ENCODE results near the gene AP2A2.
A peak's percentile ranks its signal among the peaks of the same experiment; 100 is the strongest.

The AP2A2 gene

GRCh38 chr11:925496-926301 is at the start of gene AP2A2:
Gene AP2A2, plus strand, starts transcription at chr11:925870. Its CDS starts 152 bp downstream, at chr11:926022.
- FAIRE-seq: peak; percentile 80
- peak; percentile 98 for DNase-seq (ENCODE audit: insufficient read length, low spot score)

- DNase-seq (ENCODE audit: insufficient read length, low spot score): no peak
- no peak for FAIRE-seq
Measured at GRCh38 chr11:876545-876944, 49.1 kb upstream of the AP2A2 start.

DNA sequence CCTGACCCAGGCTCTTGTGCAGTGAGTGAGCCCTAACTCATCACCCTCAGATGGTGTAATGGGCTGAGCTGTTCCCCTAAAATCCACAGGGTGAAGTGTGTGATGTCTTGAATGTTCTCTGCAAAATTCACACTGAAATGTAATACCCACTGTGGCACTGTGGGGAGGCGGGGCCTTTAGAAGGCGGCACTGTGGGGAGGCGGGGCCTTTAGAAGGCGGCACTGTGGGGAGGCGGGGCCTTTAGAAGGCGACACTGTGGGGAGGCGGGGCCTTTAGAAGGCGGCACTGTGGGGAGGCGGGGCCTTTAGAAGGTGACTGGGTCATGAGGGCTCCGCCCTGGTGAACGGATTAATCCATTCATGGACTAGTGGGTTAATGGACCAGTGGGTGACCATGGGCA is 48.1 kb upstream of the AP2A2 start:
- no peak for DNase-seq (ENCODE audit: insufficient read length, low spot score)
- no peak for FAIRE-seq

- FAIRE-seq: no peak
Measured at GRCh38 chr11:880447-880846, 45.2 kb upstream of the AP2A2 start.

GRCh38 chr11:882596-882995 is 43.1 kb upstream of the AP2A2 start:
- DNase-seq (ENCODE audit: insufficient read length, low spot score) (no peak), FAIRE-seq (no peak)

More at GRCh38 chr11:880447-880846, 45.2 kb upstream of the AP2A2 start:
- no peak for DNase-seq (ENCODE audit: insufficient read length, low spot score)

GRCh38 chr11:883527-883926 is 42.1 kb upstream of the AP2A2 start:
- DNase-seq (ENCODE audit: insufficient read length, low spot score): no peak
- no peak for FAIRE-seq

DNA sequence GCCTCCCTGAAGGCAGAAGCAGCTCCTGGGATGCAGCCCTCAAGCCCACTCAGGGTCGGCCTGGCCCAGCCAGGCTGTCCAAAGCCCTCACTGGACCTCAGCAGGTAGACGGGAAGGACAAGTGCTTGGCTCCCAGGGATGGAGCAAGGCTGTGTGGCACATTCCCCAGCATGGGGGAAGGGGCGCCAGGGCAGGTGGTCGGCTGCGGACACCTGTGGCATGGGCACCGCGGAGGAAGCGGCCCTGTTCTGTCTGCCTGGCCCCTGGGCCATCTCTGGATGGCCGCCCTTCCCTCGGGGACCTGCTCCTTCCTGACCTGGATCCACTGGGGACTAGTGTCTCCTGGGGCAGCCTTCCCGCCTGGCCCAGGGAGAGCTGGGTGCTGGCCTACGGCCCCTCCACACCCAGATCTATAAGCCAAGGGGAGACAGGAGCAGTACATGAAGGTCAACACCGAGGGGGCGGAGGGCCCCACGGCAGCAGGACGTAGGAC is 41.0 kb upstream of the AP2A2 start:
- no peak for FAIRE-seq
- no peak for DNase-seq (ENCODE audit: insufficient read length, low spot score)

GRCh38 chr11:886568-886967 is 39.1 kb upstream of the AP2A2 start:
- FAIRE-seq: no peak
- no peak for DNase-seq (ENCODE audit: insufficient read length, low spot score)

DNA sequence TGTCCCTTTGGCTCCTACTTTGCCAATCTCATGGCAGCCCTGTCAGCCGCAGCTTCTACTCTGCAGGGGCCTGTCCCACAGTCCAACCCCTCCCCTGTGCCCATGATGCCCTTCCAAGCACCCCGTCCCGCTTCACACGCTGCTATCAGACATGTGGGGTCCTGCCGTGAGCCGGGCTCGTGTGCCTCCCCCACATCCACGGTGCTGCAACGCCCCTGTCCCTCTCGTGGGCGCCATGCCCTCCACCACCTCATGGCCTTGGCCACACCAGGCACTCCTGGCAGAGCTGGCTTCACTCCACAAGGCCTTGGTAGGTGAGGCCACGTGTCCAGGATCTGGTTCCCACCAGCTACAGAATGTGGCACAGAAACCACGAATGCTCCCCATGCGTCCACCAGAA is 38.1 kb upstream of the AP2A2 start:
- DNase-seq (ENCODE audit: insufficient read length, low spot score): no peak
- FAIRE-seq: no peak

GRCh38 chr11:888310-889212 is 37.1 kb upstream of the AP2A2 start:
- no peak for DNase-seq (ENCODE audit: insufficient read length, low spot score)
- no peak for FAIRE-seq

DNA sequence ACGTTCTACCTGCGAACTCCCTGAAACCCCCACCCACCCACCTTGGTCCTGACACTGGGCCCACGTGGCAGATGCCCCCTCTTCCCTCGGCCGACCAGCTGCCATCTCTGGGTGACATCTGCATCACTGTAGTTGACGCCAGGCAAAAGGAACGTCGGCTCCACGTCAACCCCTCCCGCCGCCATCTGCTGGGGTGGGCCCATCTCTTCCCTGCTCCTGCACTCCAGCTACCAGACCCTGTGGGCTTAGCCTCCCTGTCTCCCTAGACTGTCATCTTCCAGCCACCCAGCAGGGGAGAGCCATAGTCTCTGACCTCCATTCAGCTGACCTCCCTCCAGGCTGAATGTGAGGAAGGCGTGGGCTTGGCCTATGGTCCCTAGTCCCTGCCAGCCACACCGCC is 36.4 kb upstream of the AP2A2 start:
- DNase-seq (ENCODE audit: insufficient read length, low spot score) (no peak), FAIRE-seq (no peak)

GRCh38 chr11:889687-890475 is 35.8 kb upstream of the AP2A2 start:
- DNase-seq (ENCODE audit: insufficient read length, low spot score) (no peak), FAIRE-seq (no peak)

DNA sequence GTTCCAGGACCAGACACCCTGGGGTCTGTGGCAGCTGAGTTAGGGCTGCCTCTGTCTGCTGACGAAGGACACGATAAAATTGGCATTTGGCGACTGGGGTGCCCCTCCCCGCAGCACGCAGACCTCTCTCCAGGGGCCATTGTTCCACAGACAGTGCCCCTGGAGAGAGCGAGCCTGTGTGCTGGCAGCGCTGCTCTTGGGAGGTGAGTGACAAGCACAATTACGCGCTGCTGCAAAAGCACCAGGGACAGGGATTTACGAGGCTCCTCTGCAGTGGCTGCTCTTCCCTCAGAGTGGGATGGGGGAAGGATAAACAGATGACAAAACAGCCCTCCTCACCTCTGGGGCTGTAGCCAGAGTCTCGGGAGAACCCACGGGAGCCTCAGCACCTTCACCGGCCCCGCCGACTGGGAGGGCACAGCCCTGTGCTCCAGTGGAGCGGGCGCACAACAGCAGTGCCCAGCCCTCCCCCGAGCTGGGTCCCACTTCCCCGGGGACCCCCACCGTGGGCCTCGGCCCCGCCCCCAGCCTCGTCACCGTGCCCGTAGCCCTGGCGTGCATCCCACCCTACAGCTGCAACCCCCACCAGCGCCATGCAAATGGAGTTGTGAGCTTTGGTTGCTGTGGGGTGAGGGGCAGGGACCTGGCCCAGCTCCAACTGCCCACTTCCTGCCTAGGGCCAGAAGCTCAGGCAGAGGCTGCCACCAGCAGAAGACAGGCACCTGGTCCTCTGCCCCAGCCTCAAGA is 34.7 kb upstream of the AP2A2 start:
- FAIRE-seq (no peak), DNase-seq (ENCODE audit: insufficient read length, low spot score) (no peak)

DNA sequence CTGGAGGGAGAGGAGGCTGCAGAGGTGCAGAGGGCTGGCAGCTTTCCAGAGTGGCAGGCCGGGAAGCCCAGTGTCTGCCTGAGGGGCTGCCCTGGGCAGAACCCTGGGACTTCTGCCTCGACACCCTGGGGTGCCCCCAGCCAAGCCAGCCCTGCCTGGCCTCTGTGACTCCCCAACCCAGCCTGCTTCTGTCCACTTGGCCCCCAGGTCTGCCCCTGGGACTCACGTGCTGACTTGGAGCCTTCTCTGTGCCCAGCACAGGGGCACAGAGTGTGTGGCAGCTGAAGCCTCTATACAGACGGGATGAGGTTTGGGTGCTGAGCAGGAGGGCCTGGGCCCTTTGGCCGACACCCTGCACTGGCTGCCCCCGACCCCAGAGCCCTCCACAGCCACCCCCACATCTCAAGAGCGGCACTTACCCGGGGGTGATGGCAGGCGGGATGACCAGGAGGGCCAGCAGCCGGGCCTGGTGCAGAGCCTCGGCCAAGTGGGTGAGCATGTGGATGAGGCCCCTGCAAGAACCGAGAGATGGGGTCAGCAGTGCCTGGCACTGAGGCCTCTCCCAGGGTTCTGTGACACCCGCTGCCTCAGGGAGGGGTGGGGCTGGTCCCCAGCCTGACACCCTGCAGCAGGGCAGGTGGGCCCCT is 32.5 kb upstream of the AP2A2 start:
- FAIRE-seq: no peak
- no peak for DNase-seq (ENCODE audit: insufficient read length, low spot score)

GRCh38 chr11:894575-895201 is 31.0 kb upstream of the AP2A2 start:
- FAIRE-seq (no peak), DNase-seq (ENCODE audit: insufficient read length, low spot score) (no peak)

DNA sequence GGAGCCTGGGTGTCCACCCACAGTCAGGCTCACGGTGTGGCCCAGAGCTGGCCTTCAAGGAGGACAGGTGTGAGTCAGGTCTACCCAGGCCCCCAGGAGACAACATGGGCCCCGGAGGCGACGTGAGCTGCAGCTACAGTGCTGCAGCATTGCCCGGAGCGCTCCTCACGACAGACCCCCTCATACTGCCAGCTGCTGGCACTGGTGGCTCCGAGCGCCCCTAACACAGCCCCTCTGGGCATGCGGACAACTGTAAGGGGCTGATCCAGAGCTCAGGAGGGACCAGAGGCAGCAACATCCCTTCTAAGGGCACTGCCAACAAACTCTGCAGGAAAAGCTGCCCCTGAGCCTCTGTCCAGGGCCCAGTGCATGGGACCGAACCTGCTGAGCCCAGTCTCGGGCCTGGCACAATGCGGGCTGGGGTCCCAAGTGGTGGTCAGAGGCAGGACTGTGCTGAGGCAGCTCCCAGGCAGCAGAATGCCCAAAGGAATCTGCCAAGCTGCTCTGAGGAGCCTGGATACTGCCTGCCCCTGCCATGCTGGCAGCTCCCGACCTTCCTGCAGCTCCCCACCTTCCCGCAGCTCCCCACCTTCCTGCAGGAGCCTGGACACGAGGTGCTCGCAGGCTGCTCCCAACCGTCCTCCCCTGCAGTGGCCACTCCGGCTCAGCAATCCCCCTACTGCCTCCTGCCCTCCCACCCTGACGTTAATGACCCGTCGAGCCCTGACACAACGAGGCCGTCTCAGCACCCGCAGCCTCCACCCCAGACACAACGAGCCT is 30.1 kb upstream of the AP2A2 start:
- FAIRE-seq (no peak), DNase-seq (ENCODE audit: insufficient read length, low spot score) (no peak)

GRCh38 chr11:897253-898142 is 28.2 kb upstream of the AP2A2 start:
- no peak for DNase-seq (ENCODE audit: insufficient read length, low spot score)
- FAIRE-seq: no peak

Measured in GM19239 (cell line).